DND-41 (cell line): Measurements from ENCODE around the gene B3GNT7.

Experiments used
- CTCF ChIP-seq: IDR thresholded peaks from 2 replicates; pipeline ENCODE4 v1.5.1; 2012; ENCODE audit warnings: borderline replicate concordance, low read length, moderate library complexity, mild to moderate bottlenecking; ENCODE audit not compliant: poor library complexity, severe bottlenecking; ENCODE audit errors: extremely low read depth
- EZH2 ChIP-seq: IDR thresholded peaks from 3 replicates; pipeline ENCODE4 v1.6.1; 2012; ENCODE audit warnings: borderline replicate concordance, low read depth, mild to moderate bottlenecking, moderate library complexity, low read length, inconsistent platforms; ENCODE audit not compliant: severe bottlenecking

- no peak for TF ChIP-seq CTCF
- no peak for TF ChIP-seq EZH2
Observed at GRCh38 chr2:231376857-231377256, 18.7 kb upstream of the B3GNT7 start.
